ENCODE results near the gene FRMD4A.

DNA sequence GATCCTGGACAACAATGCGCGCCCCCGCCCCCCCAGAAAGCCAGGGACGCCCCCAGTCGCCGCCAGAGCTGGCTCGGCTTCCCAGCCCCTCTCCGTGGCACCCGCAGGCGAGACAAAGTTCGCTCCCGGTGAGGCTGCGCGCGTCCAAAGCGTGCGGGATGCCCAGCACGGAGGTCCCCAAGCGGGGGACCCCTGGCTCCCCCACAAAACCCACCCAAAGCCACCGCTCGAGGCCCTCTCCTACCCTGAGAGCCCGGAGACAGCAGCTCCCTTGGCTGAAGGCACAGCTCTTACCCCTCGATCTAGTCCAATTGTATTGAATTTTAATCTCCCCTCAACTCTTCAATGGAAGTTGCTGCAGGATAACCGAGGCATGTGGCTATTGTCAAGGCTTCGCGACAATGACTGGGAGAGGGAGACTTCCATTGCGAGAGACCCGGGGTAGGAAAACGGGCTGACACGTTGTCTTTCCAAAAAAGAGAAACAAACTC, 438.7 kb downstream of the FRMD4A start:
- no peak for TF ChIP-seq TEAD4 (IDR thresholded peaks at IDR 0.05)
- TF ChIP-seq YY1 (IDR thresholded peaks at IDR 0.05; ENCODE audit: low read depth), result no peak
- TF ChIP-seq RAD21 (IDR thresholded peaks at IDR 0.05; ENCODE audit: low read depth), result no peak
- no peak for TF ChIP-seq EP300 (IDR thresholded peaks at IDR 0.05; ENCODE audit: borderline replicate concordance)
- TF ChIP-seq, protein P1, sequence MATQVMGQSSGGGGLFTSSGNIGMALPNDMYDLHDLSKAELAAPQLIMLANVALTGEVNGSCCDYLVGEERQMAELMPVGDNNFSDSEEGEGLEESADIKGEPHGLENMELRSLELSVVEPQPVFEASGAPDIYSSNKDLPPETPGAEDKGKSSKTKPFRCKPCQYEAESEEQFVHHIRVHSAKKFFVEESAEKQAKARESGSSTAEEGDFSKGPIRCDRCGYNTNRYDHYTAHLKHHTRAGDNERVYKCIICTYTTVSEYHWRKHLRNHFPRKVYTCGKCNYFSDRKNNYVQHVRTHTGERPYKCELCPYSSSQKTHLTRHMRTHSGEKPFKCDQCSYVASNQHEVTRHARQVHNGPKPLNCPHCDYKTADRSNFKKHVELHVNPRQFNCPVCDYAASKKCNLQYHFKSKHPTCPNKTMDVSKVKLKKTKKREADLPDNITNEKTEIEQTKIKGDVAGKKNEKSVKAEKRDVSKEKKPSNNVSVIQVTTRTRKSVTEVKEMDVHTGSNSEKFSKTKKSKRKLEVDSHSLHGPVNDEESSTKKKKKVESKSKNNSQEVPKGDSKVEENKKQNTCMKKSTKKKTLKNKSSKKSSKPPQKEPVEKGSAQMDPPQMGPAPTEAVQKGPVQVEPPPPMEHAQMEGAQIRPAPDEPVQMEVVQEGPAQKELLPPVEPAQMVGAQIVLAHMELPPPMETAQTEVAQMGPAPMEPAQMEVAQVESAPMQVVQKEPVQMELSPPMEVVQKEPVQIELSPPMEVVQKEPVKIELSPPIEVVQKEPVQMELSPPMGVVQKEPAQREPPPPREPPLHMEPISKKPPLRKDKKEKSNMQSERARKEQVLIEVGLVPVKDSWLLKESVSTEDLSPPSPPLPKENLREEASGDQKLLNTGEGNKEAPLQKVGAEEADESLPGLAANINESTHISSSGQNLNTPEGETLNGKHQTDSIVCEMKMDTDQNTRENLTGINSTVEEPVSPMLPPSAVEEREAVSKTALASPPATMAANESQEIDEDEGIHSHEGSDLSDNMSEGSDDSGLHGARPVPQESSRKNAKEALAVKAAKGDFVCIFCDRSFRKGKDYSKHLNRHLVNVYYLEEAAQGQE (IDR thresholded peaks at IDR 0.05; ENCODE audit: low read depth), result no peak
- TF ChIP-seq CREB1 (IDR thresholded peaks at IDR 0.05; ENCODE audit: low read depth), result no peak
- TF ChIP-seq, protein P2, sequence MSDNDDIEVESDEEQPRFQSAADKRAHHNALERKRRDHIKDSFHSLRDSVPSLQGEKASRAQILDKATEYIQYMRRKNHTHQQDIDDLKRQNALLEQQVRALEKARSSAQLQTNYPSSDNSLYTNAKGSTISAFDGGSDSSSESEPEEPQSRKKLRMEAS (IDR thresholded peaks at IDR 0.05), result no peak
- TF ChIP-seq CEBPB (IDR thresholded peaks at IDR 0.05), result no peak

Data from Ishikawa (cell line).